ENCODE data around the gene FUBP3. TPM values are rescaled to one million over a fixed set of nuclear protein-coding genes. Genes with fewer than 3 reads are reported as not detected.
A peak's percentile ranks its signal among the peaks of the same experiment; 100 is the strongest.

The FUBP3 gene
- total and polyA plus RNA-seq, 10 donors = 14.7 to 46.1 (median 30.5) TPM

DNA sequence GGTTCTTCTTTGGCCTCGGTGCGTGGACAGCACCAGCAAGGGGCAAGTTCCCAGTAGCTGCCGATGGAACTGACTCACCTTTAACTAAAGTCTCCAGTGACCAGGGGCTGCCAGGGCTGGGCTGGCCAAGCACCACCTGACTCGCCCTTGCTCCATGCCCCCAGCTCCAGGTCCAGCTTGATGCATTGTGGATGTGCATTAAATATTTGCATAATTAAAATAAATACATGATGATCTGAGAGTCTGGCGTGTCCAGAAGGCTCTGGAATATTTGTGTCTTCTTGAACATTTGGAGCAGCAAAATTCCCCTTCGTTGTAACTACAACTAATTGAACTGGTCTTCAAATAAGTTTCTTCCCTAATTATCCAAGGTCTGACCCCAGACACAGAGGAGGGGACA, 75.5 kb downstream of the FUBP3 start:
- WGBS, 5 donors = 77 to 88% (median 79%) methylated on average over 6 of the region's 6 CpGs
- no peak overlapping the region for H3K27ac ChIP-seq
- intact Hi-C loops (cut with DNase I; ENCODE audit: low total_unique reads) = no loop called here
- no peaks in the 10 kb centered on the region for H3K9me3 ChIP-seq
- H3K36me3 ChIP-seq = no peaks in the 10 kb centered on the region
- H3K4me1 ChIP-seq = peaks cover 0 to 8% (median 5%) of the 10 kb centered on the region in 6 donors
- TF ChIP-seq POLR2A (IDR thresholded peaks at IDR 0.05) = no peak
- no peak for TF ChIP-seq POLR2AphosphoS5 (IDR thresholded peaks at IDR 0.05)
- H3K27me3 ChIP-seq (replicated peaks in 1 of 7) = peaks cover 3 to 86% (median 32%) of the 10 kb centered on the region in 7 donors
- no peak for DNase-seq
- H3K4me3 ChIP-seq = no peak overlapping the region

DNA sequence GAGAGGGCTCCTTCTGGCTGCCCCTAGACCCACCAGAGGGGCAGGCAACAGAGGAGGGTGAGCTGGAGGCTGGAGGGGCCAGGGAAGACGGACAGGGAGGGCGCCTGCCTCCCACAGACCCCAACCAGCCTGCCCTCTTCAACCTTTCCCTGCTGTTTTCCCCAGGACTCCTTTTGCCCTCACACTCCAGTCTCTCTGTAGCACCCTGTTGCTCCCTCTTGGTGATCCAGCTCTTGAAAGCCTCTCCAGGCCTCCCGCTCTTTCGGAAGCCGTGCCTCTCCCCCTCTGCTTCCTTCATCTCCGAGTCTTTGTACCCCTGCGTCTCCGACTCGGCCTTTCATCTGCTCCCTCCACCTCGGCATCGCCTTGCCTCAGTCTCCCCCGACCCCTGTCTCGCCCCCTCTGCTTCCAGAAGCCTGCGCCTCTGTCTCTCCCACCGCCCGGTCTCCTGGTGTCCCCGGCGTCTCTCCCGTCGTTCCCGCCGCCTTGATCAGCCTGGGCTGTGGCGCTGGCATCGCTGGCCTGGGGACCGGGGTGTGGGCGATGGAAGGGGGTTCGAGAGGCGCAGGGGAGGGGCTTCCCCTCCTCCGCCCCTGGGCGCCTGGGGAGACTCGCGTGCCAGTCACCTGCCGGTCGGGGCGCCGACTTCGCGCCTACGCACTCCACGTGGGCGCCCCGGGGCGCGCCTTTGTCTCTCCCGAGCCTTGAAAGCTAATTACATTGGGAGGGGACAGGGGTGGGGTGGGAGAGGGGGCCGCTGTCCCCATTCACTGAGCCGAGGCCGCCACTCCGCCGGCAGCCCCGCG, 79.7 kb downstream of the FUBP3 start:
- no peak overlapping the region for H3K4me3 ChIP-seq
- no peak for DNase-seq
- TF ChIP-seq POLR2AphosphoS5 (IDR thresholded peaks at IDR 0.05) (no peak), POLR2A (IDR thresholded peaks at IDR 0.05) (no peak)
- TF ChIP-seq, protein P1, sequence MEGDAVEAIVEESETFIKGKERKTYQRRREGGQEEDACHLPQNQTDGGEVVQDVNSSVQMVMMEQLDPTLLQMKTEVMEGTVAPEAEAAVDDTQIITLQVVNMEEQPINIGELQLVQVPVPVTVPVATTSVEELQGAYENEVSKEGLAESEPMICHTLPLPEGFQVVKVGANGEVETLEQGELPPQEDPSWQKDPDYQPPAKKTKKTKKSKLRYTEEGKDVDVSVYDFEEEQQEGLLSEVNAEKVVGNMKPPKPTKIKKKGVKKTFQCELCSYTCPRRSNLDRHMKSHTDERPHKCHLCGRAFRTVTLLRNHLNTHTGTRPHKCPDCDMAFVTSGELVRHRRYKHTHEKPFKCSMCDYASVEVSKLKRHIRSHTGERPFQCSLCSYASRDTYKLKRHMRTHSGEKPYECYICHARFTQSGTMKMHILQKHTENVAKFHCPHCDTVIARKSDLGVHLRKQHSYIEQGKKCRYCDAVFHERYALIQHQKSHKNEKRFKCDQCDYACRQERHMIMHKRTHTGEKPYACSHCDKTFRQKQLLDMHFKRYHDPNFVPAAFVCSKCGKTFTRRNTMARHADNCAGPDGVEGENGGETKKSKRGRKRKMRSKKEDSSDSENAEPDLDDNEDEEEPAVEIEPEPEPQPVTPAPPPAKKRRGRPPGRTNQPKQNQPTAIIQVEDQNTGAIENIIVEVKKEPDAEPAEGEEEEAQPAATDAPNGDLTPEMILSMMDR (IDR thresholded peaks at IDR 0.05 in 8 of 11, conservative IDR thresholded peaks at IDR 0.05 in 3 of 11) = no peak
- peaks cover 27 to 50% (median 47%) of the 10 kb centered on the region in 6 donors for H3K4me1 ChIP-seq
- H3K27me3 ChIP-seq (replicated peaks in 1 of 7) = peaks cover 28 to 95% (median 74%) of the 10 kb centered on the region in 7 donors
- no peak overlapping the region for H3K27ac ChIP-seq
- no peaks in the 10 kb centered on the region for H3K9me3 ChIP-seq
- WGBS, 5 donors = 14 to 25% (median 23%) methylated on average over 30 to 52 of the region's 52 CpGs
- intact Hi-C loops (cut with DNase I; ENCODE audit: low total_unique reads) = no loop called here
- no peaks in the 10 kb centered on the region for H3K36me3 ChIP-seq

DNA sequence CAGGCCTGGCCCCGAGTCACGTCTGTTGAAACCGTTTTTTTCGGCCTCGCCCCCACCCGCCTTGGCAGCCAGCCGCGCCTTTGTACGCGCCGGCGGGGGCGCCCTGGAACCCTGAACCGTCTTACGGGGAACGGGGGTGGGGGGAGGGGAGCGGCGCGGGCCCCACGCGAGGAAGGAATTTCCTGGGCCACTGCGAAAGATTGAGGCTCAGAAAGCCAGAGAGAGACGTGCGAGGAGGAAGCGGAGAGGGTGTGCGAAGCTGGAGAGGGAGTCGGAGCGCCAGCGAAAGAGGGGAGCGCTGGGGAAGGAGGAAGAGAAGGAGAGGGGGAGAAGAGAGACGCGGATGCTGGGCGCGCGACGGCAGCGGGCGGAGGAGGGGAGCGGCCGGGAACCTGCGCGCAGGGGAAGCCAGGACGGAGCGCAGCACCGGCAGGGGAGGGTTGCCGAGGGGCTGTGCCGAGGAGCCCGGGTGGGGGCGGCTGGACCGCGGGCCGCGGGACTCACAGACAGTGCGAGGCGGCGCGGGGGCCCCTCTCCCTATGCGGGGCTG, 80.4 kb downstream of the FUBP3 start:
- Histone ChIP-seq H3K27me3 (replicated peaks in 1 of 7) (peaks cover 29 to 100% (median 81%) of the 10 kb centered on the region in 7 donors), H3K9me3 (no peaks in the 10 kb centered on the region), H3K4me1 (peaks cover 30 to 57% (median 54%) of the 10 kb centered on the region in 6 donors), H3K36me3 (no peaks in the 10 kb centered on the region), H3K4me3 (peak overlapping the region in 6 of 8 donors; percentile 22 to 62 (median 35)), H3K27ac (no peak overlapping the region)
- DNase-seq = no peak
- intact Hi-C loops (cut with DNase I; ENCODE audit: low total_unique reads) = no loop called here
- WGBS, 5 donors = 2 to 9% (median 5%) methylated on average over 45 to 58 of the region's 58 CpGs
- TF ChIP-seq POLR2AphosphoS5 (IDR thresholded peaks at IDR 0.05) (no peak), POLR2A (IDR thresholded peaks at IDR 0.05) (no peak)
- TF ChIP-seq, protein P1 (IDR thresholded peaks at IDR 0.05 in 8 of 11, conservative IDR thresholded peaks at IDR 0.05 in 3 of 11) = no peak

DNA sequence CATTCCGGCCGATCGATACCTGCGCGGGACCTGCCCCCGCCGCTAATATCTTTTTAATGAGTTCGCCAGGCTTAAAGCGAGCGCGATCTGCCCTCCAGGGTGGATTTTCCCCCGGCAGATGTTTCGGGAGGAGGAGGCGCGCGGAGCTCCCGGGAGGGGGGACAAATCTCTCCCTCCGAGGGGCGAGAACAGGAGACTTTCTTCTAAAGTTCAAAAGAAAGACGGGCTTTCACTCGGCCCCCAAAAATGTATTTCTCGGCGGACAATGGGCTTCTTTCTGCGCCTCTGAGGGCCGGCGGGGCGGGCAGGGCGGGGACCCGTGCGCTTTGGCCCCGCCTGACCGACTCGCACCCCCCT, 80.9 kb downstream of the FUBP3 start:
- Histone ChIP-seq H3K4me3 (peak overlapping the region; percentile 22 to 62 (median 35)), H3K9me3 (no peaks in the 10 kb centered on the region), H3K27me3 (replicated peaks in 1 of 7) (peaks cover 29 to 100% (median 86%) of the 10 kb centered on the region in 7 donors), H3K4me1 (peaks cover 33 to 62% (median 60%) of the 10 kb centered on the region in 6 donors), H3K36me3 (no peaks in the 10 kb centered on the region), H3K27ac (no peak overlapping the region)
- intact Hi-C loops (cut with DNase I; ENCODE audit: low total_unique reads) = no loop called here
- no peak for TF ChIP-seq POLR2A (IDR thresholded peaks at IDR 0.05)
- TF ChIP-seq POLR2AphosphoS5 (IDR thresholded peaks at IDR 0.05) = no peak
- TF ChIP-seq, protein P1 (IDR thresholded peaks at IDR 0.05 in 8 of 11, conservative IDR thresholded peaks at IDR 0.05 in 3 of 11) = no peak
- DNase-seq = no peak
- 3 to 5% (median 4%) methylated on average over 22 to 33 of the region's 33 CpGs for WGBS, 5 donors
